ENCODE measurements around the gene MYADM. TPM values are rescaled to one million over a fixed set of nuclear protein-coding genes. Genes with fewer than 3 reads are reported as not detected.

The MYADM gene
- total and polyA plus RNA-seq, 2 of the 13 experiments (the other 11 are each of a cell fraction or from before 2014, with no cell fraction given): 19.9 to 38.1 TPM

GRCh38 chr19:53865918-53866864 lies 1.5 kb upstream of the MYADM start (continued):
- TF ChIP-seq ZFP36L2 (CRISPR knock-in tag; IDR thresholded peaks at IDR 0.05) (0 out of 2 replicates have a peak, but pooled peaks have one; percentile 2), SNAPC2 (CRISPR knock-in tag; IDR thresholded peaks at IDR 0.05) (0 out of 2 replicates have a peak, but pooled peaks have one; percentile 4), ZNF839 (CRISPR knock-in tag; IDR thresholded peaks at IDR 0.05; ENCODE audit: borderline replicate concordance) (no peak), NFE2L1 (CRISPR knock-in tag; IDR thresholded peaks at IDR 0.05; ENCODE audit: borderline replicate concordance) (no peak), POLR2A (IDR thresholded peaks at IDR 0.05; ENCODE audit: insufficient read depth in 1 of 2, low read depth in 2 of 2, low read length in 2 of 2) (peak; percentile 70 to 90), ZSCAN12 (CRISPR knock-in tag; IDR thresholded peaks at IDR 0.05) (no peak; the same call in 1 of the 2 replicates), ZBTB7B (CRISPR knock-in tag; IDR thresholded peaks at IDR 0.05) (peak; percentile 39; the same call in 1 of the 2 replicates), ZSCAN9 (CRISPR knock-in tag; IDR thresholded peaks at IDR 0.05; ENCODE audit: borderline replicate concordance) (peak; percentile 41; the same call in 1 of the 2 replicates), ZBTB2 (CRISPR knock-in tag; IDR thresholded peaks at IDR 0.05; ENCODE audit: low read depth) (peak; percentile 72; the same call in 1 of the 2 replicates), ZNF740 (CRISPR knock-in tag; IDR thresholded peaks at IDR 0.05) (peak; percentile 29), ARID4A (CRISPR knock-in tag; IDR thresholded peaks at IDR 0.05; ENCODE audit: borderline replicate concordance) (peak; percentile 75), STAT5B (CRISPR knock-in tag; IDR thresholded peaks at IDR 0.05) (no peak), ZNF350 (CRISPR knock-in tag; IDR thresholded peaks at IDR 0.05; ENCODE audit: borderline replicate concordance, low read depth) (no peak; the same call in 1 of the 2 replicates), TCF12 (IDR thresholded peaks at IDR 0.05) (no peak), TCF12 (CRISPR knock-in tag; IDR thresholded peaks at IDR 0.05) (peak; percentile 85; the same call in 1 of the 2 replicates), ZBTB37 (CRISPR knock-in tag; IDR thresholded peaks at IDR 0.05) (no peak), MEIS1 (CRISPR knock-in tag; IDR thresholded peaks at IDR 0.05; ENCODE audit: borderline replicate concordance) (peak; percentile 25; the same call in 1 of the 2 replicates), ZNF792 (CRISPR knock-in tag; IDR thresholded peaks at IDR 0.05) (no peak; the same call in 1 of the 2 replicates)

All from HepG2 (cell line).